T follicular helper cell (primary cell): Measurements from ENCODE around the gene LFNG.

Experiments
- DNase-seq: peaks from one replicate; pipeline ENCODE4 v3.0.0-alpha.2; 2020; ENCODE audit warnings: low read depth

Gene LFNG

GRCh38 chr7:2503056-2503941 lies 16.3 kb upstream of the LFNG start:
- no peak for DNase-seq

GRCh38 chr7:2504128-2504888 lies 15.3 kb upstream of the LFNG start:
- no peak for DNase-seq

GRCh38 chr7:2504889-2505375 lies 14.6 kb upstream of the LFNG start:
- DNase-seq, result no peak

GRCh38 chr7:2505401-2505800 lies 14.2 kb upstream of the LFNG start:
- DNase-seq, result no peak

- DNase-seq, result no peak
These were observed 12.2 kb upstream of the LFNG start for GRCh38 chr7:2507208-2507916.

GRCh38 chr7:2507917-2508306 lies 11.7 kb upstream of the LFNG start:
- DNase-seq, result no peak

- DNase-seq, result peak; percentile 79
These were observed 11.0 kb upstream of the LFNG start for GRCh38 chr7:2508327-2509215.

- no peak for DNase-seq
These were observed 10.2 kb upstream of the LFNG start for GRCh38 chr7:2509298-2509906.

- no peak for DNase-seq
These were observed 9.3 kb upstream of the LFNG start for GRCh38 chr7:2510130-2510776.

GRCh38 chr7:2510909-2511768 lies 8.4 kb upstream of the LFNG start:
- peak; percentile 37 for DNase-seq

GRCh38 chr7:2511769-2512168 lies 7.8 kb upstream of the LFNG start:
- DNase-seq, result no peak

- DNase-seq, result no peak
These were observed 7.4 kb upstream of the LFNG start for GRCh38 chr7:2512179-2512661.

- no peak for DNase-seq
These were observed 6.9 kb upstream of the LFNG start for GRCh38 chr7:2512713-2513112.

- DNase-seq, result no peak
These were observed 5.9 kb upstream of the LFNG start for GRCh38 chr7:2513702-2514101.

GRCh38 chr7:2514473-2515423 lies 4.8 kb upstream of the LFNG start:
- DNase-seq, result no peak

- no peak for DNase-seq
These were observed 4.0 kb upstream of the LFNG start for GRCh38 chr7:2515424-2516193.

GRCh38 chr7:2516194-2516555 lies 3.4 kb upstream of the LFNG start:
- no peak for DNase-seq
